OCI-LY7 (cell line): ENCODE measurements around the gene ZNF282.

Source experiments
- CTCF ChIP-seq: fragments of 200-600 bp; sonication (generic); conservative IDR thresholded peaks from 2 replicates; pipeline ENCODE4 v1.5.1; 2014; ENCODE audit warnings: mild to moderate bottlenecking, antibody characterized with exemption, low read length, moderate library complexity, mixed read lengths
- EZH2phosphoT487 ChIP-seq: fragments of 200-600 bp; sonication (generic); IDR thresholded peaks from 2 replicates; pipeline ENCODE4 v1.6.1; 2018; ENCODE audit warnings: low read depth, borderline replicate concordance, mild to moderate bottlenecking, mixed run types, antibody characterized with exemption, low read length, moderate library complexity, mixed read lengths

GRCh38 chr7:149210551-149210950 is 15.2 kb downstream of the ZNF282 start:
- TF ChIP-seq CTCF (no peak), EZH2phosphoT487 (no peak)
